ENCODE results near the gene CPNE2.

CPNE2 gene

GRCh38 chr16:57172721-57173290 lies 80.4 kb downstream of the CPNE2 start:
- no peak overlapping the region for H3K4me3 ChIP-seq (ENCODE audit: low read depth, low read length)
- in situ Hi-C loops (cut with HindIII; ENCODE audit: low sequenced_read_pairs): no loop called here
- no peak for DNase-seq (ENCODE audit: low read depth, low spot score)
- no peak for TF ChIP-seq CTCF (IDR thresholded peaks at IDR 0.05; ENCODE audit: low read depth, low read length)

- no peak overlapping the region for H3K4me3 ChIP-seq (ENCODE audit: low read depth, low read length)
- DNase-seq (ENCODE audit: low read depth, low spot score): peak; percentile 33
- no peak for TF ChIP-seq CTCF (IDR thresholded peaks at IDR 0.05; ENCODE audit: low read depth, low read length)
- in situ Hi-C loops (cut with HindIII; ENCODE audit: low sequenced_read_pairs): no loop called here
Measured at GRCh38 chr16:57175896-57176295, 83.5 kb downstream of the CPNE2 start.

- TF ChIP-seq CTCF (IDR thresholded peaks at IDR 0.05; ENCODE audit: low read depth, low read length): no peak
- no peak for DNase-seq (ENCODE audit: low read depth, low spot score)
- H3K4me3 ChIP-seq (ENCODE audit: low read depth, low read length): no peak overlapping the region
- in situ Hi-C loops (cut with HindIII; ENCODE audit: low sequenced_read_pairs): no loop called here
Measured at GRCh38 chr16:57178196-57178595, 85.8 kb downstream of the CPNE2 start.

- in situ Hi-C loops (cut with HindIII; ENCODE audit: low sequenced_read_pairs): no loop called here
- TF ChIP-seq CTCF (IDR thresholded peaks at IDR 0.05; ENCODE audit: low read depth, low read length): no peak
- no peak overlapping the region for H3K4me3 ChIP-seq (ENCODE audit: low read depth, low read length)
- DNase-seq (ENCODE audit: low read depth, low spot score): peak; percentile 14
Measured at GRCh38 chr16:57178793-57179212, 86.4 kb downstream of the CPNE2 start.

GRCh38 chr16:57179215-57179828 lies 86.9 kb downstream of the CPNE2 start:
- no peak overlapping the region for H3K4me3 ChIP-seq (ENCODE audit: low read depth, low read length)
- in situ Hi-C loops (cut with HindIII; ENCODE audit: low sequenced_read_pairs): no loop called here
- no peak for TF ChIP-seq CTCF (IDR thresholded peaks at IDR 0.05; ENCODE audit: low read depth, low read length)
- DNase-seq (ENCODE audit: low read depth, low spot score): peak; percentile 36

GRCh38 chr16:57184113-57184512 lies 91.7 kb downstream of the CPNE2 start:
- no peak overlapping the region for H3K4me3 ChIP-seq (ENCODE audit: low read depth, low read length)
- in situ Hi-C loops (cut with HindIII; ENCODE audit: low sequenced_read_pairs): no loop called here
- TF ChIP-seq CTCF (IDR thresholded peaks at IDR 0.05; ENCODE audit: low read depth, low read length): no peak
- no peak for DNase-seq (ENCODE audit: low read depth, low spot score)
